ENCODE results near the gene CHTOP.
A peak's percentile ranks its signal among the peaks of the same experiment; 100 is the strongest.
"Not testable (repeated sequence)": the region's sequence is repeated elsewhere in the genome, so short reads cannot be mapped to it uniquely, and the experiment has no call there.

Gene CHTOP

GRCh38 chr1:153635872-153636271 lies 2.0 kb downstream of the CHTOP start:
- no peak for DNase-seq (ENCODE audit: low spot score)

GRCh38 chr1:153636312-153636711 lies 2.4 kb downstream of the CHTOP start:
- DNase-seq (ENCODE audit: low spot score) = no peak

DNA sequence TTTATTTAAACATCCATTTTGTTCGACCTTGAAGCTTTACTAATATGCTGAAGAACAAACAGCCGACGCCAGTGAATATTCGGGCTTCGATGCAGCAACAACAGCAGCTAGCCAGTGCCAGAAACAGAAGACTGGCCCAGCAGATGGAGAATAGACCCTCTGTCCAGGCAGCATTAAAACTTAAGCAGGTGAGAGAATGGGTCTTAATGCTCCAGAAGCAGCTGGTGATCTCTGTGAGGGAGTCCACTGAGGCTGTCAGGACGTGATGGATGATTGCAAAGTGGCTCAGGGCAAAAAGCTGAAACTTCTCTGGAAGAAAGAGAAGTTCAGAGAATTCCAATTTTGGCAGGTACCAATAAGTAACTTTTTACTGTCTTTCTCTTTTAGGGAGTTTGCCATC lies 4.4 kb downstream of the CHTOP start:
- DNase-seq (ENCODE audit: low spot score) = no peak

GRCh38 chr1:153639280-153639679 lies 5.4 kb downstream of the CHTOP start:
- DNase-seq (ENCODE audit: low spot score) = no peak

- DNase-seq (ENCODE audit: low spot score) = not testable (repeated sequence)
These were observed 6.3 kb downstream of the CHTOP start for GRCh38 chr1:153640213-153640612.

DNA sequence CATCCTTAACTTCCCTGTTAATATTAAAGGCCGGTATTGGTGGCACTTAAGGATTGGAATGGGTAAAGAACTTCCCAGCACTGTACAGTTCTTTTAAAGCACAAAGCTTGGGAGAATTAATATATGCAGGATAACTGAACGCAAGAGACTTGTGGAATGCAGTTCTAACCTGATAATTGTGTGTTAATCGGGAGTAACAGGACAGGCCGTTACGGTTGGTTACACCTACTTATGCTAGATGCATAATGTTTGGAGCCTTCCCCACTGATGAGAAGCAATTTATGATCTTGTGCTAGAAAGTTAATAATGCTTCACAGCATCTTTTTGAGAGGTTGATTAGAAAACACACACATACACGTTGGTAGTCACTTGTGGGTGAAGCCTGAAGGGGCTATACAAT lies 7.0 kb downstream of the CHTOP start:
- no peak for DNase-seq (ENCODE audit: low spot score)

GRCh38 chr1:153642161-153642560 lies 8.3 kb downstream of the CHTOP start:
- DNase-seq (ENCODE audit: low spot score) = no peak

DNA sequence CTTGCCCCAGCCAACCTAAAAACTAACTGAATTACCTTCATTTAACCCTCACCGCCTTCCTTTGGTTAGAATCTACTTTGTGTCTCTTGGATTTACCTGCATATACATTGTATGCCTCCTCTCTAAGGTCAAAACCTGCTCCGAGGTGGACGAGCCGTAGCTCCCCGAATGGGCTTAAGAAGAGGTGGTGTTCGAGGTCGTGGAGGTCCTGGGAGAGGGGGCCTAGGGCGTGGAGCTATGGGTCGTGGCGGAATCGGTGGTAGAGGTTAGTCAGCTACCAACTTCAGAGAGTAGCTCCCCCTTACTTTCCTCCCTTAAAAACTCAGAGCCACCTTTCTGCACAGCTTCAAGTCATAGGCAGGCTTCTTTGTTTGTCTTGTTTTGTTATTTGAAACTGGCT lies 9.2 kb downstream of the CHTOP start:
- no peak for DNase-seq (ENCODE audit: low spot score)

DNA sequence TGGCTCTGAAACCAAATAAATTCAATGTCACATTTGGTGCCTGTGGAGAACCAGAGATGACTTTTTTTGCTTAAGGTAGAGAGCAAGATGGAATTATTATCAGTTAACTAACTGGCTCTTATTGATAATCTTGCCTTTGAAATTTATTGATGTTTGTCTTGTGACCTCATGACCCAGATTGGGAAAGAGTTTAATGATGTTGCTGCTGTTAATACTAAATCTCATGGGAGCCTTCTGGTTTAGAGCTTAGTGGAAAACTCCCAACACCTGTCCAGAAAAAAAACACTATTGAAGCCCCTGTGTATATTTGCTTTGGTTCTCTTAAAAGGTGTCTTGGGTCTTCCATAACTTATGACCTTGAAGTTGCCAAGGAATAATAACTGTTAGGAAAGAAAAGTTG lies 9.9 kb downstream of the CHTOP start:
- DNase-seq (ENCODE audit: low spot score) = no peak

- DNase-seq (ENCODE audit: low spot score) = no peak
These were observed 12.9 kb downstream of the CHTOP start for GRCh38 chr1:153646672-153647345.

- no peak for DNase-seq (ENCODE audit: low spot score)
These were observed 13.5 kb downstream of the CHTOP start for GRCh38 chr1:153647346-153647714.

GRCh38 chr1:153648000-153648643 lies 14.3 kb downstream of the CHTOP start:
- DNase-seq (ENCODE audit: low spot score) = no peak

- no peak for DNase-seq (ENCODE audit: low spot score)
These were observed 15.4 kb downstream of the CHTOP start for GRCh38 chr1:153649137-153649862.

GRCh38 chr1:153649863-153650235 lies 16.0 kb downstream of the CHTOP start:
- no peak for DNase-seq (ENCODE audit: low spot score)

GRCh38 chr1:153651771-153652170 lies 17.9 kb downstream of the CHTOP start:
- no peak for DNase-seq (ENCODE audit: low spot score)

GRCh38 chr1:153652805-153653500 lies 19.1 kb downstream of the CHTOP start:
- DNase-seq (ENCODE audit: low spot score) = no peak

GRCh38 chr1:153655333-153655732 lies 21.5 kb downstream of the CHTOP start:
- DNase-seq (ENCODE audit: low spot score) = no peak

DNA sequence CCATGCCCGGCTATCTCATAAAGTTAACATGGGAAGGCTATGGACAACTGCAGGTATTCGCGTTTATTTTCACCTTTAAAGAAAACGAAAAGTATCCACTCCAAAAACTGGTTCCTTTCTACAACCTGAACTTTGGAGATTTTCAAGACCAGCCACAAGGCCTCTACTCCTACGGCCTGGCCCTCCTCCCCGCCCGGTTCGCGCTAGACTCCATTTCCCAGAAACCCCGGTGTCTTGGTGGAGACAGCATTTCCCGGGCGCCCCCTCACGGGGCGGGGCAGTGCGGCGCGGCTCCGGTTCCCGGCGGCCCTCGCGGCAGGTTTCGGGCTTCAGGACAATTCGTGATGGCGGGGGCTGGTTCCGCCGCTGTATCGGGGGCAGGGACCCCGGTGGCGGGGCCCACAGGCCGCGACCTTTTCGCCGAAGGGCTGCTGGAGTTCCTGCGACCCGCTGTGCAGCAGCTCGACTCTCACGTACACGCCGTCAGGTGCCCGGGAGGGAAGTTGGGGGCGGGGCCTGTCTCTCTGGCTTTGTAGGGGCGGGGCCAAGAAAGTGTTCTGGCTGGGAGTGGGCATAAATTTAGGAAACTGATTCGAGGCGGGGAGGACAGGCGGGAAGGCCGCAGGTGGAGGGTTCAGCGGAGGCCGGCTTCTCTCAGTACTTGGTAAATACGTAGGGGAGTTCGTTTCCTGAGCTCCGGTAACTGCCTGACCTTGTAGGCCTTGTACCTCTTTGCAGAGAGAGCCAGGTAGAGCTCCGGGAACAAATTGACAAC lies 24.7 kb downstream of the CHTOP start, which contains the start of gene SNAPIN:
SNAPIN (plus strand) TSS at position 304 of the 775 bp plus-strand sequence; CDS start at position 345, 41 bp downstream.
- DNase-seq (ENCODE audit: low spot score) = peak; percentile 98

DNA sequence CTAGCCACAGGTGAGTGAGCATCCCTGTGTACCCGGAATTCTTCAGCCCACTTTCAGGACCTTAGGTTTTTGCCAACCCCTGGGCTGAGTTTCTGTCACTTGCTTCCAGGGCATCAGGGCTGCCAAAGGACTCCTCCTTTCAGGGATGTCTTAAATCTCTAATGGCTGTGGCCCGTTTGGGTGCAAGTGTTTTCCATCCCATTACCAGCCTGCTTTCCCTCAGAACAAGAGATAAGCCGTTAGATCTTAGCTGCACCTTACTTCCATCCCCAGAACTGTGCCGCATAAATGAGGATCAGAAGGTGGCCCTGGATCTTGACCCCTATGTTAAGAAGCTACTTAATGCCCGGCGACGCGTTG lies 25.3 kb downstream of the CHTOP start:
- no peak for DNase-seq (ENCODE audit: low spot score)

- no peak for DNase-seq (ENCODE audit: low spot score)
These were observed 25.8 kb downstream of the CHTOP start for GRCh38 chr1:153659656-153660055.

- no peak for DNase-seq (ENCODE audit: low spot score)
These were observed 27.3 kb downstream of the CHTOP start for GRCh38 chr1:153661111-153661708.

GRCh38 chr1:153662269-153662668 lies 28.4 kb downstream of the CHTOP start:
- DNase-seq (ENCODE audit: low spot score) = no peak

All from left forelimb (tissue), 1 donor.